HK-2 (cell line): Measurements from ENCODE around the gene SGO1.

ENCODE experiments used
- DNase-seq: peaks from one replicate; pipeline ENCODE4 v3.0.0-alpha.2; 2018; ENCODE audit not compliant: unreplicated experiment

Gene SGO1

DNA sequence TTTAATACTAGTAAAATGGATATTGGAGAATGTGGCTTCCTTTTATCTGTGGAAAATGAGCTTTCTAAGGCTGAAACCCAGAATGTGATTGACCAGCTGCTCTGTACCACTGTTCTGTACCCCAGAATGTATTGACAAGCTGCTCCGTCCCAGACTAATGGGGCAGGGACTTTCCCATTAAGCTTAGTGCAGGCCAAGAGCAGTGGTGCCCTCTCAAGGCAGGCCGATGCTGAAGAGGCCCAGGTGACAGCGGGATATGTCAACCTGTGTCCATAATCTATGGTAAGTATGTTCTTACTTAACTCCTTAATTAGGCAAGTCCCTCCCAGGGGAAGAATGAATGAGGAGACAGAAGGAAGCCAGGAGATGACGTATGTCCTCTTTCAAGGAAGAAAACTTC lies 31.1 kb downstream of the SGO1 start:
- DNase-seq, result no peak

DNA sequence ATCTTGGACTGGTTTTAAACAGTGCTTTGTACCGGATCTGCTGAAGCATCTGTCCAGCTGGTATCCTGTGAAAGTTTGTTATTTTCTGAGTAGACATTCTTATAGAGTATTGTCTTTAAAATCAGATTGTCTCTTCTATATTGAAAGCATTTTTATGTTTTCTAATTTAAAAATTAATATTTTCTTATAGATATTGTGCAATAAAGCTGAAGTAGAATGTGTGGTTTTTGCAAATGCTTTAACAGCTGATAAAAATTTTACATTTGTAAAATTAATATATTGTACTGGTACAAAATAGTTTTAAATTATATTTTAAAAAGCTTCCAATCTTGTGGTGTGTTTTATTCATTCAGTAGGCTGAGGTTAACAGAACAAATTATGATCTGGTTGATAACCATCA lies 31.9 kb downstream of the SGO1 start:
- no peak for DNase-seq

DNA sequence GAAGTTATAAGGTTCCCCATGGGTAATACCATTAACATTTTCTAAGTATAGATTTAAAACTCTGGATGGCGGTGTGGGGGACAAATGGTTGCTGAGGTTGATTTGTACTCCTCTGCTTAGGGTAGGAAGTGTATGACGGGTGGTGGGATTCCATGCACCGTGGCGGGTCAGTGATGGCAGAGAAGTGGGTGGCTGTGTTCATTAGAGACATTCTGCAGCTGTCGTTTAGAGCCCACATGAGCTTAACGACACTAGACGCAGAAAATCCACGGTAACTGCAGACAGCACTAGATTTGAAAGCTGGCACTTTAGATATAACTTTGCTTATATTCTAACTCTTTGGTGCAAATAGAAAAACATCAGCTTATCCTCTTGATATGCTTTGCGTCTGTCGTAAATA lies 37.5 kb downstream of the SGO1 start:
- DNase-seq, result no peak

DNA sequence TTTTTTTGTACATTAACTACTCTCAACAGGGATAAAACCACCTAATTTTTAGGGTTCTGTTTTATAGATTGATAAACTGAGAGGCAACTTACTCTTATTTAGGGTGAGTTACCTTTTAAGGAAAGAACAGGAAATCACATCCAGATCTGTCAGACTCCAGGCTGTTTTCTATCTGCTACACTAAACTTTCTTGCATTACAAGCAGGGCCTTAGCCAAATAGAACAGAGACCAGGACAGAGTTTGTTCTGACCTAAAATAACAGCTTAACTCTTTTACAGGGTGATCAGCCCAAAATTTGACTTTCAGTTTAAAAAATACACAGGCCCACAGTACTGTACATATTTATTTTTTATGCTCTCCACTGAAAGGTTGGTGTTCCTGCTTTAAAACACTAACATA lies 38.6 kb downstream of the SGO1 start:
- no peak for DNase-seq

DNA sequence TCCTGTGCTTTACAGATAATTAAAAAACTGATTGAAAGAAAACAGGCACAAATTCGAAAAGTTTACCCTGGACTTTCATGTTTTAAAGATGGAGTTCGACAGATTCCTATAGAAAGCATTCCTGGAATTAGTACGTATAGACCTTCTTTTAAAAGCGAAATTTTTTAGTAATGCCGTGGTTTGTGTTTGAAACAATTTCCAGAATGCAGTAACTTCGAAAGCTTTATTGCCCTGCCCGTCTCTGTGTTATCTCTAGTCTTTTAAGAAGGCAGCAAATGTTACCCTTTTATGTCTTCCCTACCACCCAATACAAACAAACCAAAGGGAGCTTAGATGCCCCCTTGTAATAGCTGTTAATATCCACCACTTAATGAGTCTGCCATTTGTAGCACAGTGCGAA lies 39.7 kb downstream of the SGO1 start:
- DNase-seq, result no peak

DNA sequence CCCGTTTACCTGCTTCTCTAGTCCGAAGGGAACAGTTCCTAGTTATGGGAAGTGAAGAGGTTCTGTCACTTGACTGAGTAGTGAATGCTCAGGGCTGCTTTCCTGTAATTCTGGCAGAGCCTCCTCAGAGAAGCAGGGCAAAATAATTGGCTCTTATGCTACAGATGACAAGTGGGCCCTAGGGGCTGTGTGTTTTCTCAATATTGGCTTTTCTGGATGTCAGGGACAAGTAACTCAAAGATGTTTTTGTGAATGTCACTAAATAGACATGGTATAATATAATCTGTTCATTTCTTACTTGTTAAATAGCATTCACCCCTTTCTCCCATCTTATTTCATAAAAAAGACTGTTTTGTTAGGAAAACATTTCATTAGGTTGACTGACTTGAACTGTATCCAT lies 40.1 kb downstream of the SGO1 start:
- no peak for DNase-seq

DNA sequence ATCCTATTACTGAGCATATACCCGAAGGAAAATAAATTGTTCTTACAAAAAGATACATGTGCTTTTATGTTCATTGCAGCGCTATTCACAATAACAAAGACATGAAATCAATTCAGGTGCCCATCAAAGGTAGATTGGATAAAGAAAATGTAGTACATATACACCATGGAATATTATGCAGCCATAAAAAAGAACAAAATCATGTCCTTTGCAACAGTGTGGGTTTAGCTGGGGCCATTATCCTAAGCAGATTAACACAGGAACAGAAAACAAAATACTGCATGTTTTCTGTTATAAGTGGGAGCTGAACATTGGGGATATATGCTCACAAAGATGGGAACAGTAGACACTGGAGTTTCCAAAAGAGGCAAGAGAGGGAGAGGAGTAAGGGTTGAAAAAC lies 42.5 kb downstream of the SGO1 start:
- DNase-seq, result no peak

DNA sequence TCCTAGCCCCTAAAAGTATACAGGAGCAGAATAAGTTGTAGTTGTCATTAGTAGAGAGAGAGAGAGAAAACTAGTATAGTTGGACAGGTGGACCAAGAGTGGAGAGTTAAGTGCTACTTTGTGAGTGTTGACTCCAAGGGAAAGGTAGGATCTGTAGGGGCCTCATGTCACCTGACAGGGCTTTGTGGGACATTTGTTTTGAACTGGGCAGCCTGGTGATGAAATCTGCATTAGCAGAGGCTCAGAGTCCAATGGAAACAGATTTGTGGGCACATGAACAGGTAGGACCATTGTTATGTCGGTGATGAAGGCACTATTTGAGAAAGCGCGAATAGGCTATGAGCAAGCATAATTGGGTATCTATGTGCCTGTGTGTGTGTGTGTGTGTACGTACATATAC lies 43.5 kb downstream of the SGO1 start:
- DNase-seq, result no peak

DNA sequence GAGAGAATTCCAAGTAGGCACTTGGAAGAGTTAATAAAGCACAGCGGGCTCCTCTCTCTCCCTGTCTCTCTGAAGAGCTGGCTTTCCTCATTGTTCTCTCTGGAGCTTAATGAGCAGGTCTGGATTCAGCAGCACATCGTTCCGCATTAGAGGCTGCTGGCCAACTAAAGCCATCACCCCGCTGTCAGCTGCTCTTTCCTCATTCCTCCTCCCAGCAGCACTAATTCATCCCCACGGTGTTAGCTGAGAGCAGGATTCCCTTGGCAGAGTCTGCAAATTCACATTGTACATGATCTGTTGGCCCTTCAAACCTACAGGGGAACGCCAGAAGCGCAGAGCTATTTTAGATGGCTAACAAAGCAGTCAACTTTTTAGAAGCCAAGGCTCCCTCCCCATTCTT lies 44.2 kb downstream of the SGO1 start:
- DNase-seq, result no peak

DNA sequence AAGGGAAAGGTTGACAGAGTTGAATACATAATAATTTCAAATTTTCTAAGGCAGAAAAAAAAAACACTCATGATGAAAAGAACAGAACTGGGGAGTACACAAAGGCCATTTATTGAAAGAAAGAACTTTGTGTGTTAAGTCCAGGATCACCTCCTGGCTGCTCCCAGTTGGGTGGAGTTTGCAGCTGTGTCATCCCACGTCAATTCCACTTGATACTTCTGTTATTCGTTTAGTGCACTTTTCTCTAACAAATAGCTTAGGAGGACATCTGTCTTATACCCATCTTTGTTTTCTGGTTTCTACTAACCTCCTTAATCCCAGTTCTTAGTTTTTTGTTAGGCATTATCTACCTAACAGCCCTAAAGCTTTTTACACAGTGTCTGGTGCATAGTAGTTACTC lies 44.7 kb downstream of the SGO1 start:
- no peak for DNase-seq

DNA sequence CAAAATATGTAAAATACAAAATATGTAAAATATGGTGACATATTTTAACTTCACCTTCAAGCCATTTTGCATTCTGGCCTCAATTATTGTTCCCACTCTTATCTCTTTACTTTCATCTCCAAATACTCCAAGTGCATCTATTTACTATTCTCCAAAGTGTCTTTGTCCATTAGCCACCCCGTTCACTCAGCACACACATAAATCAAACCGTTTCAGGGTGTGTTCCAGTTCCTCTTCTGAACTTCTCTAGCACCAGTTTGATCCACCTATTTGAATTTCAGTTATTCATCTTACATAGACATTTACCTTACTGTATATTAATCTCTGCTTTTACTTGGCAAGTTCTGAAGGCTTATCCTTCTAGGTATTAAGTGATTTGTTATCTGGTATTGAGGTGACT lies 45.1 kb downstream of the SGO1 start:
- no peak for DNase-seq

DNA sequence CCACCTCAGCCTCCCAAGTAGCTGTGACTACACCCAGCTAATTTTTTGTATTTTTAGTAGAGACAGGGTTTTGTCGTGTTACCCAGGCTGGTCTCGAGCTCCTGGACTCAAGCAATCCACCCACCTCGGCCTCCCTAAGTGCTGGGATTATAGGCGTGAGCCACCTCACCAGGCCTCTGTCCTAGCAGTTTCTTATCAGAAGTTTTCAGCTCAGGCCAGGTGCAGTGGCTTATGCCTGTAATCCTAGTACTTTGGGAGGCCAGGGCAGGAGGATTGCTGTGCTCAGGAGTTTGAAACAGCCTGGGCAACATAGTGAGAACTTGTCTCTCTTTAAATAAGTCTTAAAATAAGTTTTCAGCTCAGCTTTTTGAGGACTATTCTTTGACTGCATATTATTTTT lies 48.4 kb downstream of the SGO1 start:
- no peak for DNase-seq

DNA sequence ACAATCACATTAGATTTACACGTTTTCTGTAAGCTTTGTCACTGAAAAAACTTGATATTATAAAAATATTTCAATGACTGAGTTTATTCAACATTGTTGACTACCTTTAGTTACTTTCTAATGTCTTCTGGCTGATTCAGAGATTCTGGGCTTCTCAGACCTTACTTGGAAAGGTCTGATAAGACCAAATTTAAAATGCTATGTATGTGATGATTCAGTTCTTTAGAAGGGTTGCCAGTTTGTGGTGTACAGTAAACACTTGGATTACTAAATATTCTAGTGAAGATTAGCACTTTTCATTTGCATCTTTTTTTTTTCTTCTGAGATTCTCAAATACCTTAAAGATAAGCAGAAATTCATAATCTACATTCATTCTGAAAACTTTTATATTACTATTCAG lies 49.8 kb downstream of the SGO1 start:
- no peak for DNase-seq

DNA sequence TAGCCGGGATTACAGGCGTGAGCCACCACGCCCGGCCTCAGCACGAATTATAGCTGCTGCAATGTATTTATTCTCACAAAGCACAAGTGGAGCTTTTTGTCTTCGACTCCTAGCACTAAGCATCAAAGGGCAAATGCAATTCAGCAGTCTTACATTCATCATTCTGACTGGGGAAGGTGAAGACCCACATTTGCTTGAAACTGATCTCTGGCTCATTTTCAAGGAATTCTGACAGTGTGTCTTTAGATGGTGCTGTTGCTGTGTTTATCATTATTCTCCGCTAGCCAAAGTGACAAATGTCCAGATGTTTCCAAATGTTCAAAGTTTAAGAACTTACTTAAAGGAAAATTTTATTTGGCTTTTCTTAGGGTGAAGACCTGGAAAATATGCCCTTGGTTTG lies 55.9 kb downstream of the SGO1 start:
- no peak for DNase-seq

DNA sequence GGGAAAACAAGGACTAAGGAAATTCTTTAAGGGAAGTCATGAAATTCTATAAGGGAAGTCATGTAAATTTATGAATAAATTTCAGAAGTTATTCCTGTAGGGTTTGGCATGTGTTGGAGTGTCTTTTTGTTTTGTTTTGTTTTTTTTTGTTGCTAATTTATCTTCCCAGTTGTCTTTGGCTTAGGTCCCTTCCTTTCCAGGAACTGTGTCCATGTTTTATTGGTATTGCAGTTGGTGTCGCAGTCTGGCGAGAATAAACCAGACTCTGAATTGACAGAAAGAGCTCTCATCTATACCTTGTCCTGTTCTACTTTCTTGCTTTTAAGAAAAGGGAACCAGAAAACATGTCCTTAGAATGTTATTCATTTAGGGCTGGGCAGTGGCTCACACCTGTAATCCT lies 57.6 kb downstream of the SGO1 start:
- no peak for DNase-seq

DNA sequence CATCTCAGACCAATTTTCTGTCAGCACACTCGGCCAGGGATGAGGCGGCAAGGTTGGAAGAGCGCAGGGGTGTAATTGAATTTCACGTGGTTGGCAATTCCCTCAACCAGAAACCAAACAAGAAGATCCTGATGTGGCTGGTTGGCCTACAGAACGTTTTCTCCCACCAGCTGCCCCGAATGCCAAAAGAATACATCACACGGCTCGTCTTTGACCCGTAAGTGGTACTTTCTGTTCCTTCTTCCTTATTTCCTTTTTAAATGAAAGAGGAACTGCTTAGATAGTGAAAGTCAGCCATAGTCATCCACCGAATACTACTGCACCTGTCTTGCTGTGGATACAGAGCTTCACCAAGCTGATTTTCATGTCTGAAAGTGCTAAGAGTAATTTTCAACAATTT lies 60.1 kb downstream of the SGO1 start:
- no peak for DNase-seq

DNA sequence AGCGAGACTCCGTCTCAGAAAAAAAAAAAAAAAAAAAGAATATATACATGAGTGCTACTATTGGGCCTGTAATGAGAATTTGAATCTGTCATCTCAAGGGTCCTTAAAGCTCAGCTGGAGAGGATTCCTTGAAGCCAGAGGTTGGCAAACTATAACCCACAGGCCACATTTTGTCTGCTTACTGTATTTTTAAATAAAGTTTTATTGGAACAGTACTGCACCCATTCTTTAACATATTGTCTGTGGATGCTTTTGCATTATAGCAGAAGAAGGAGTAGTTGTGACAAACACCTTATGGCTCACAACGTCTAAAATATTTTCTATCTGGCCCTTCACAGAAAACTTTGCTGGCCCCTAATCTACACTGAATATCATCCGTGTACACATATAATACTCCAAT lies 60.7 kb downstream of the SGO1 start:
- no peak for DNase-seq

DNA sequence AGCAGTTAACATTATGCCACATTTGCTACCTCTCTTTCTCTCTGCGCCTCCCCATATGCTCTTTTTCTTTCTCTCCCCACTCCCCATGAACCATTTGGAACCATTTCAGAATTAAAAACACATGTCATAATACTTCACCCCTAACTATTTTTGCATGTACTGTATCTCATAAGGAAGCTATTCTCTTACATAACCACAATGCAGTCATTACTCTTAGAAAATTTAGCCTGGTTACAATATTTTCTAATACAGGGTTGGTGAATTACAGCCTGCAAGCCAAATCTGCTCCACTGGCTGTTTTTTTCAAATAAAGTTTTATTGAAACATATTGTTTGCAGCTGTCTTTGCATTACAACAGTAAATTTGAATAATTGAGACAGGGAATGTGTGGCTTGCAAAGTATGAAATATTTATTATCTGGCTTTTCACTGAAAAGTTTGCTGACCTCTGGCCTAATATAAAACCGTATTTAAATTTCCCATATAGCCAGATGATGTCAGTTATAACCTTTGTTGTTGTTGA lies 62.8 kb downstream of the SGO1 start:
- DNase-seq, result no peak

DNA sequence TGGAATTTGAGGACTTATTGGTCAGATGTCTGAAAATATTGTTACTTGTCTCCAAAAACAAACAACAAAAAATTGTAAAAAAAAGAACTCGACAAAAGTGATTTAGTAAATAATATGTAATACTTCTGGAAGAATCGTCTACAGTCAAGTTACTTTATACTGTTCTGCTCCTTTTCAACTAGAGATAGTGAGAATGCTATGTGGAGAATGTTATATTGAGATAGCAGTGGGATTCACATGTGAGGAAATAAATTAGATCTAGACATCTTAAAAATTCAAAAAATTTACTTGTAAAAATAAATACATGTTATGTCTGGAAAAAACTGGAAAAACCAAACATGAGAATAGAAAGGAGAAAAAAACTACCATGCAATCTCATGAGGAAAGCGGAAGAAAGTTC lies 64.9 kb downstream of the SGO1 start:
- no peak for DNase-seq
